Dedifferentiated amniotic fluid mesenchymal stem cell (primary cell): Measurements from ENCODE around the gene EQTN.
A peak's percentile ranks its signal among the peaks of the same experiment; 100 is the strongest.

Source experiments
- DNase-seq: peaks from one replicate; pipeline ENCODE4 v3.0.0-alpha.2; 2016; ENCODE audit errors: extremely low spot score

The EQTN gene

GRCh38 chr9:27297050-27297449 is at the start of gene EQTN:
Gene EQTN, minus strand, starts transcription at chr9:27297150. Its CDS starts 95 bp downstream, at chr9:27297055.
- no peak for DNase-seq

GRCh38 chr9:27344776-27345175 is 47.8 kb upstream of the EQTN start:
- no peak for DNase-seq

DNA sequence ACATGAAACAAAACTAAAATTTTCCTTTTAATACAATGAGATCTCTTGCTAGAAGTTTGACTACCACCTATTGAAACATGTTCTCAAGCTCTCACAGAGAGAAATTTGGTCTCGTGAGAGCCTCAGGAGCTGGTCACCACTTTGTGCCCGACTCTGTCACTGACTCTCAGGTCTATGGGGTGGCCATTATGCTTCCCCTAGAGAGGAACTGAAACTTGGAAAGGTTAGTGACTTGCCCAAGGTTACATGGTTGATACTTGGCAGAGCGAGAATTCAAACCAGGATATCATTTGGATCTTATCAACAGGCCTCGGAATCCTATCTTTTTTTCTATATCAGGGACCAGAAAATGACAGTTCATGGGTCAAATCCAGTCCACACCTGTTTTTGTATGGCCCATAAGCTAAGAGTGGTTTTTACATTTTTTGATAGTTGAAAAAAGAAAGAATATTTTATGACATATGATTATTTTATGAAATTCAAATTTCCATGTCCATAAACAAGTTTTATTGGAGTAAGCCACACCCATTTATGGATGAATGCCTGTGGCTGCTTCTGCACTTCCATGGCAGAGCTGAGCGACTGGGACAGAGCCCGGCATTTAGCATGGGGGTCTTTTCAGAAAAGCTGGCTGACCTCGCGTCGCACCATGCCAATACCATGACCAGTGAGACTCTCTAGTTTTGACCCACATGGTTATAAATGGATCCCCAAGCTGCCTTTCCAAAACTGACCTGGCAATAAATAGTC is 44.8 kb upstream of the EQTN start:
- DNase-seq = no peak

GRCh38 chr9:27340961-27341511 is 44.1 kb upstream of the EQTN start:
- no peak for DNase-seq

DNA sequence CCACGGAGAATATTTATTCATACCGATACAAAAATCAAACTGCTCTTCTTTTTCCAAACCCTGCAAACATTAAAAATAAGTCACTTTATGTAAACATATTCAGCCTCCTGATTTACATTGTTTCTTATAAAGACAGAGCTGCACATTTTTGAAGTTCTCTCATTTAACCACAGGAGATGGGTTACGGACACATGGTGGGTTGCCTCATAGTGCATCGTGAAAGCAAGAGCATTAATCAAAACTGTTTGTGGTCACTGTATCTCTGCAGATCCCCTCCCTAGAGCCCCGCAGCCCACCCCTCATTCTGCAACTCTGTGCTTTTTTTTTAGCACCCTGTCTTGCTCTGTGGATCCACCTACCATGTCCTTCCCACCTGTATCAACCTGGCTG is 43.3 kb upstream of the EQTN start:
- DNase-seq = no peak

DNA sequence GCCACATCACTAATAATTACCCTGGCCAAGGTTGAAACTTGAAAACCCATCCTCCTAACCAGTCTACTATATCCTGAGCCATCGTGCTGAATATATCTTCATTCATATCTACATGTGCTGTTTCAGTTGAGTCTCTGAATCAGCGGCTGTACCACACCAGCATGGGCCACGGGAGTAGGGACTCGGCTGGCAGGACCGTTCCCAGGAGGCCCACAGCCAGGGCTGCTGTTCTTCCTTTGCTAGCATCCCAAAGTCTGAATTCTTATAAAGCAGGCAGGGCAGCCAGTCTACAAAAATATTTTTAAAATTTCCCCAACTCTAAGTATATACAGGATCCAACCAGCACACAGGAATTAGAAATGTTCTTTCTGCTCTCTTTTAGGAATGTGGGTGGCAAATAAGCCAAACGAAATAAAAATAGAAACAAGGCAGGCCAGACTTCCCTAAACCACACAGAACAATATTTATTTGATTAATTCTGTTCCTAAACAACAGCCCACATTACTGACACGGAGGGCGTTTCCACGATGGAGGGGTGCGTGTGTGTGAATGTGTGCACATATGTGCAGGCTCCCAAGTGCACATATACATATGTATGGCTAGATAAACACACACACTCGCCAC is 42.8 kb upstream of the EQTN start:
- DNase-seq = no peak

DNA sequence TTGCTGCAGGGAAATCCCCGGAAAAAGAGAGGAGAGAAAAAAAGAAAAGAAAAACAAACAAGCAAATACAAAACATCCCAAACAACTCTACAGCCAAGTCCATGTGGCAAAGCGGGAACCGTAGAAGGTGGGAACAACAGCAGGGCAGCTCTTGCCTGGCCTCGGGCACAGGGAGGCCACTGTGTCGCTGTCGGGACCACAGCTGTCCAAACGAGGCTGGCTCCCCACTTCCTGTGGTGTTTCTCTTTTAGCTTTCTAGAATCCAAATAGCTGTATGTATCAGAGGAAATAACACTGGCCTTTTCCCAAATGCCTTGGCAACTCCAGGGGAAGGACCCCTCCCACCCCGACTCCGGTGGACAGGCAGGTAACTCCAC is 41.6 kb upstream of the EQTN start:
- no peak for DNase-seq

DNA sequence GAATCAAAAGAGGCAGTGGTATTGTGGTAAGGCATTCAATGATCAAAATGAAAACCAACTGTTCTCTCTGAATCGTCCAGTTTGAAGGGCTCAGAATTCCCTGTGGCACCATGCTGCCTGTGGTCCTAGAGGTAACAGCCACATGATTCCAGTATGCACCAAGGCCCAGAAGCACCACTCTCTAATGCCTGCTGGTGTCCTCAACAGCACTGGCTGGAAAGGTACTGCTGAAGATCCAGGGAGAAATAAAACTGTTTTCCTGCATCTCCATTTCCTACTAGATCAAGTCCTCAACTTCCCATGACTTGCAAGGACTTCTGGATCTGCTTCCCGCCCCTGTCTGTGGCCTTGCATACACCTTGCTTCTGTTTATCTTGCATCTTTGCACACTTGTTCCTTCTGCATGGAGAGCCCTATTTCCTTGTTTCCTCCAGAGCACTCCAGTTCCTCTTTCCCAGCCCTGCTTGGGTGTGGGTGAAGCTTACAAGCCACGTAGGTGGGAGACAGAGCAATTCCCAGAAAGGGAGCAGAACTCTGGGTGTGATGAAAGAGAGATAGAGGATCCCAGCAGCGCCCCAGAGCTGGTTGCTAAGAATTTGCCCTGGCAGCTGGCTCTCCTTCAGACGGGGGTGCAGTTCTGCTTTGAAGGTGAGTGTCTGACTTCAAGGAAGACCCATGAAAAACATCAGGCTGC is 41.0 kb upstream of the EQTN start:
- DNase-seq = no peak

DNA sequence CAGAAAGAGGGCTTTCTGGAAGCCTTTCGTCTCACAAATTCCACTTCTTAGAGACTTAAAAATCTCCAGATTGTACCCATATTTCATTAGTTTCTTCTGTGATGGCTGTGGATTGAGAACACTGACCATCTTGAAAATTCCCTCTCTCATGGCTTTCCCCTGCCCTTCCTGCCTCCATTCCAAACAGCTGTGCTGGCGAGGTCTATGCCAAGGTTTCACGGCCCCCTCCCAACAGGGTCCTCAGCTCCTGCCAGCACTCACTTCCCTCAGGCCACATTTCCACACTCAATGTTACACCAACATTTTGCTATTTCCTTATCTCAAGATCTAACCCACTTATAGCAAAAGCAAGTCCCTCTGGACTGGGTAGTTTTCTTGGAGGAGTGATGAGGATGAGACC is 40.3 kb upstream of the EQTN start:
- DNase-seq = no peak

GRCh38 chr9:27336829-27337228 is 39.9 kb upstream of the EQTN start:
- DNase-seq = no peak

DNA sequence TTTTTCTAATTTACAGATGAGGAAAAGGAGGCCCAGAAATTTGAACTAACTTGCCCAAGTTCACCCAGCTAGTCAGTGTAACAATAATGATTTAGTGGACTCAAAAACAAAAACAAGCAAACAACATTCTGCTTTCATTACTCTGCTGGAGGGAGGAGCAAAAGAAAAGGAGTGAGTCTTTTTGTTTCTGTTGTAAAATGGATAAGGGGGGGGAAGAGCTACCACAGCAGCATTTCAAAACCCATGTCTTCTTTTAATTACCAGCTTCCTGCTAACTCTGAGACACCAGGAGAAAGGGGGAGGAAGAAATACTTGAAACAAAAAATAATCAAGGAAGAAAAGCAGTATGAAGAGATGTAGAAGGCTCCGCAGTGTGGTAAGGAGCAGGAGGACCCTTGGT is 39.2 kb upstream of the EQTN start:
- DNase-seq = no peak

DNA sequence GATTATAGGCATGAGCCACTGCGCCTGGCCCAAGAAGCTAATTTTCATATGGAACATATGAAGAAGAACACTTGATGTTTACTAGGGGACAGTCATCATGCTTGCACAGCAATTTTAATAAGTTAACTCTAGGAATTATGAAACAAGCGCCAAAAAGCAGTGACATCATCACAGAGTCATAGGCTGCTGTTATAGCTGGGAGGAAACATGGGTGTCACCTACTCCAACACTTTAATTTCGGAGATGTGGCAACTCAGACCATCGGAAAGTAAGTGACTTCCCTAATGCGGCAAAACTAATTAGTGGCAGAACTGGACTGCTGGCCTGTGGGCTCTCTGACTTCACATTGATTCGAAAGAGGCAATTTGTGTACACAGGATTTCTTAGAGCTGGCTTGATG is 38.1 kb upstream of the EQTN start:
- no peak for DNase-seq

DNA sequence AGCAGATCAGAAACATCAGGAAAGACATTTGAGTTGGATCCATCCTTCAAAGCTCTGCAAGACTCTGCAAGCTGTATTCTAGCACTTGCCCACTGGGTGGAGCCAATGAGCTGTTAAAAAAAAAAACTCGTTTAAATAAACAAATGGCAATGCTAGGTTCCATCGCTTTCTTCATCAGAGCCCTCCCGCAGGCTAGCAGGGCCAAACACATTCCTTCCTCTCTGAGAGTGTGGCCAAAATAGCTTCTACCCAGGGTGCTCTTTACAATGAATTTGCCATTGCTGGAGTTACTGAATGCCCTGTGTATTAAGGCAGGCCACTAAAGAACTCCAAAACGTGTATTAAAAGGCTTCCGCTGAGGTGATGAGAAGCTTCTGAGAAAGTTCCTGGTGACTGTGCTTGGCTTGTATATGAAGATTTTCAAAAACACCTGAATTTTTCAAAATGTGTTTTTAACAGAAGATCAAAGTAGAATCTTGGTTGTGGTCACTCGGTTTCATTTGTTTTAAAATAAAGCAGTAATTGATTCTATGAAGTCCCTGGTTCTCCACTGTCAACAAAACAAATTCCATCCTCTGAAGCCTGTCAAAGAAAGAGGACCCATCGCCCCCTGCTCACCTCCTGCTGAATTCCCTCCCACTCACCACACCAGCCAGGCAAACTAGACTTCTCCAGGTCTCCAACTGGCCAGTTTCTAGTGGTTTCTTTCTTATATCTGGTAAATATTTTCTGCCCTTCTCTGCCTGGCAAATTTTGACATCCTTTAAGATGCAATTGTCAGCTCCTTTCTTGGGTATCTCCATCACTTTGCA is 36.5 kb upstream of the EQTN start:
- peak; percentile 78 for DNase-seq

- no peak for DNase-seq
These were observed 34.4 kb upstream of the EQTN start for GRCh38 chr9:27331393-27331792.

DNA sequence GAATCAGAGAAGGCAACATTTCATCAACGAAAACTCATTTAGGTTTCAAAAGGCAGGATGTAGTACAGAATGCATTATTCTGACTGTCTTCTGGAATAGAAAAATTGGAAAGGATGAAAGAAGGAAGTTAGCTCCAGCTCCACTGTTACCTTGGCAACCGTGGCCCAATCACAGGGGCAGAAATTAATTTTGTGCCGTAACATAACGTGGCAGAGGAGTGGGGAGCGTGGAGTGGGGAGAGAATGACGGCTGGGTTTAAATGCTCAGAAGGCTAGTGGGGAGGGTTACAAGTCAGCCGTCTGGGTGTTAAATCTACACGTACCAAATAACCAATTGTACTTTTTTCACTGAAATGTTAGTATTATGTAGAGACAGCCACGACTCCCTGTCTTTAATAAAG is 32.3 kb upstream of the EQTN start:
- no peak for DNase-seq

DNA sequence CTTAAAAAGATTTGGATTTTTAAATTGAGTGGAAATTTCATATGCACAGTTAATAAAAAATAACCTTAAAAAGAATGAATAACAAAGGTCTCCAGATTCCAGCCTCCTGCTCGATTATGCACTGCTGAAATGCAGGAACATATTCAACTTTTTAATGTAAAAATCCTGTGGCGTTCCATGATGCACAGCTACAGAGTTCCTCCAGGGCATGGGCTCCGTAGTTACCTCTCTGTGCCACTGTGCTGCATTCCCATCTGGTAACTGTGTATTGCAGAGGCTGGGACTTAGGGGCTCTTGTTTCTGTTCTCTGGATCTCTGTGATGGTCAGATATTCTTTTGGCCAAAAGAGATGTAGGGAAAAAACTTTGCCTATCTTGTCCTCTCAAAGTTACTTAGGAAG is 31.5 kb upstream of the EQTN start:
- DNase-seq = no peak

- DNase-seq = no peak
These were observed 14.2 kb upstream of the EQTN start for GRCh38 chr9:27311184-27311583.

DNA sequence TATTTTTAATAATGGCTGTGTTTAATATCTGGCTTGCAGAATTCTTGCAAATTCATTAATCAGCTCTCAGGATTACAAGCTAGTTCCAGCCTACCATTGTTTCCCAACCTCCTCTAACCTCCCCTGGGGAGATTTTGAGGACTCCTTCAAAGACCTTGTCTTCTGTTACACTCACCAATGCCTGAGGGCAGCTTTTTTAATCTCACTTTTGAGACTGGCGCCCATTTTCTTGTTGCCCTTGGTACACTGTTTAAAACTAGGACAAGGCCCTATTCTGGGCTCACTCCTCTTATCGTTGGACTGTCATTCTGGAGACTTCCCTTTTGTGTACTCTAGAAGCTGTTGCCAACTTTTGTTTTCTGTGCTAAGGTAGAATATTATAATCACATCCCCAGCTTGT is 13.6 kb upstream of the EQTN start:
- DNase-seq = no peak

GRCh38 chr9:27308691-27309390 is 11.9 kb upstream of the EQTN start:
- DNase-seq = no peak

- no peak for DNase-seq
These were observed 7.6 kb upstream of the EQTN start for GRCh38 chr9:27304521-27304920.

- no peak for DNase-seq
These were observed 6.3 kb upstream of the EQTN start for GRCh38 chr9:27303219-27303618.
